ENCODE data around the gene HIBCH.
"Not testable (repeated sequence)": the region's sequence is repeated elsewhere in the genome, so short reads cannot be mapped to it uniquely, and the experiment has no call there.

HIBCH gene

DNA sequence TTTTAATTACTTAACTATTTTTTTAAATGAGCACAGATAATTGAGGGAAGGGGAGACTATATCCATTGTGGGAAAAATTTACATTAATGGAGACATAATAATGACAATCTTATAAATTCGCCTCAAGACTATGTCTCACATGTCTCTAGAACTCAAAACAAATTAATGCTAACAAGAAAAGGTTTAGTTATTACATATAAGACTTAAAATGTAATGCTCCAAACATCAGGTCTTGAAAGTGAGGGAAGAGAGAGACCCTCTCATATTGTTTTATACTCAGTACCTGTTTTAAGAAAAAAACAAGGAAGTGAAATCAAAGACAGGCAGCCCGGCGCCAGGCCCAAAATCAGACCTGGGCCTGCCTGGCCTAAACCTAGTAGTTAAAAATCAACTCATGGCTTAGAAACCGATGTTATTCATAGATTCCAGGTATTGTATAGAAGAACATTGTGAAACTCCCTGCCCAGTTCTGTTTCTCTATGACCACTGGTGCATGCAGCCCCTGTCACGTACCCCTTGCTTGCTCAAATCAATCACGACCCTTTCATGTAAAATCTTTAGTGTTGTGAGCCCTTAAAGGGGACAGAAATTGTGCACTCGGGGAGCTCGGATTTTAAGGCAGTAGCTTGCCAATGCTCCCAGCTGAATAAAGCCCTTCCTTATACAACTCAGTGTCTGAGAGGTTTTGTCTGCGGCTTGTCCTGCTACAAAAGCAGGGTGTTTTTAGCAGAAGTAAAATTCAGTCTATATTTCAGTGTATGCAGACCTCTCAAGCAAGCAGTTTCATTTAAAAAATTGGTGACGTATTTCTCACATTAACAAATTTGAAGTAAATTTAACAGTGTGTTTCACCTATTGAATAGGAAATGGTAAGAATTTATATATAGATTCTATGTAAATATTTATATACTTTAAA, 161.8 kb downstream of the HIBCH start:
- not testable (repeated sequence) for DNase-seq (ENCODE audit: low read depth in 2 of 2)

DNA sequence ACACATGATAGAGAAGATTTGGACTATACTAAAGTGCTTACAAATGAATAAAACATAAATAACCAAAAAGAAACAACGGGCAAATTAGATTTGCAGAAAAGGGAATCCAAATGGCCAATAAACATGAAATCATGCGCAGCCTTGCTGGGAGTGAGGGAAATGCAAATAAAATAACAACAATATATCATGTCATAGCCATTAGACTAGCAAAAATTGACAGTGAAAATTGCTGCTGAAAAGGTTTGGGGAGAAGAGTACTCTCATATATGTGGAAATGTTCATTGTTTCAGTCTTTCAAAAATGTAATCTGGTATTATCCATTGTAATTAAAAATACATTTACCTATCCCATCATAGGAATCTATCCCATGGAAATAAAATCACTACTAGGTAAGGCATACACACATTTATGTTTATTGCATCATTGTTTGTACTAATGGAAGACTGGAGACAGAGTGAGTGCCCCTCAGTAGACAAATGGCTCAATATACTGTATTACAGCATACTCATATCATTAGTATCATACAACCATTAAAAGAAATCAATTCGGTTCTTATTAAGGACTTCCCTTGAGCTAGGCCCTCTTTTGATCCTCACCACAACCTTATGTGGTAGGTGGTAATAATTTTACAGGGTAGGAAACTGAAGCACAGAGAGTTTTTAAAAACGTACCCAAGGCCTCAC, 163.0 kb downstream of the HIBCH start:
- DNase-seq (ENCODE audit: low read depth in 2 of 2): no peak
